Nucleus accumbens (tissue), 56 donors: ENCODE data around the gene LRRC23.
"Not testable (repeated sequence)": the region's sequence is repeated elsewhere in the genome, so short reads cannot be mapped to it uniquely, and the experiment has no call there.

Experiments used
- DNase-seq, 56 donors: peaks; one replicate each; lab custom pipeline; 2025; lab: John Stamatoyannopoulos, UW

Gene LRRC23

GRCh38 chr12:6904280-6905276 is at the start of gene LRRC23:
TSS of gene LRRC23 (plus strand) at chr12:6904822. CDS start at chr12:6905634, 812 bp downstream.
- peak; percentile 83 to 100 (median 96) for DNase-seq

- no peak for DNase-seq
Measured at GRCh38 chr12:6855322-6855721, 49.3 kb upstream of the LRRC23 start.

- no peak for DNase-seq
Measured at GRCh38 chr12:6858799-6859198, 45.8 kb upstream of the LRRC23 start.

GRCh38 chr12:6860116-6860515 is 44.5 kb upstream of the LRRC23 start:
- DNase-seq = no peak

- DNase-seq = no peak
Measured at GRCh38 chr12:6860942-6861341, 43.7 kb upstream of the LRRC23 start.

GRCh38 chr12:6861391-6861790 is 43.2 kb upstream of the LRRC23 start:
- no peak for DNase-seq

- DNase-seq = no peak
Measured at GRCh38 chr12:6863033-6863432, 41.6 kb upstream of the LRRC23 start.

GRCh38 chr12:6863586-6864321 is 40.9 kb upstream of the LRRC23 start:
- DNase-seq = no peak

- DNase-seq = not testable (repeated sequence)
Measured at GRCh38 chr12:6865307-6865706, 39.3 kb upstream of the LRRC23 start.

GRCh38 chr12:6866163-6866919 is 38.3 kb upstream of the LRRC23 start:
- no peak for DNase-seq

GRCh38 chr12:6866920-6867412 is 37.7 kb upstream of the LRRC23 start:
- peak in 16 of 56 donors; percentile 19 to 69 (median 52) for DNase-seq

GRCh38 chr12:6867413-6868210 is 37.0 kb upstream of the LRRC23 start, which contains the start of gene TPI1:
TSS of gene TPI1 (plus strand) at chr12:6867531. CDS start at chr12:6867567, 36 bp downstream.
- DNase-seq = peak in 53 of 56 donors; percentile 33 to 88 (median 78)

- DNase-seq = peak in 15 of 56 donors; percentile 3 to 69 (median 35)
Measured at GRCh38 chr12:6868211-6869048, 36.2 kb upstream of the LRRC23 start.

GRCh38 chr12:6869049-6870021 is 35.3 kb upstream of the LRRC23 start:
- peak in 51 of 56 donors; percentile 5 to 89 (median 51) for DNase-seq

- not testable (repeated sequence) for DNase-seq
Measured at GRCh38 chr12:6870304-6870703, 34.3 kb upstream of the LRRC23 start.

GRCh38 chr12:6871052-6871957 is 33.3 kb upstream of the LRRC23 start:
- DNase-seq = no peak
